ENCODE measurements around the gene PSMC5. TPM values are rescaled to one million over a fixed set of nuclear protein-coding genes. Genes with fewer than 3 reads are reported as not detected.

The PSMC5 gene
- total and polyA plus RNA-seq, 2 experiments from 2014 or later, result 93.1 to 199 TPM

GRCh38 chr17:63830278-63830677 is 3.0 kb downstream of the PSMC5 start:
- Histone ChIP-seq H3F3A (replicated peaks; ENCODE audit: low read depth) (peaks cover 13% of the 10 kb centered on the region; the same call in 1 of the 2 replicates), H3K36me3 (ENCODE audit: insufficient read depth) (peaks cover 50% of the 10 kb centered on the region), H2AFZ (no peak overlapping the region), H4K20me1 (replicated peaks; ENCODE audit: insufficient read depth) (peaks cover 26% of the 10 kb centered on the region), H3K79me2 (replicated peaks; ENCODE audit: insufficient read depth) (peaks cover 36% of the 10 kb centered on the region), H3K9me2 (ENCODE audit: insufficient read depth) (no peaks in the 10 kb centered on the region), H3K4me2 (no peak overlapping the region), H3K4me3 (no peak overlapping the region), H3K27me3 (ENCODE audit: insufficient read depth) (no peaks in the 10 kb centered on the region), H3K27ac (ENCODE audit: low read depth) (no peak overlapping the region), H3K4me1 (ENCODE audit: insufficient read depth) (peaks cover 6% of the 10 kb centered on the region; the same call in 1 of the 2 replicates)
- TF ChIP-seq JUNB (IDR thresholded peaks at IDR 0.05; ENCODE audit: unreplicated experiment) (no peak), ZNF462 (CRISPR knock-in tag; IDR thresholded peaks at IDR 0.05) (no peak), STAT1 (IDR thresholded peaks at IDR 0.05; ENCODE audit: unreplicated experiment) (no peak), ETS1 (IDR thresholded peaks at IDR 0.05) (no peak), REST (IDR thresholded peaks at IDR 0.05; ENCODE audit: unreplicated experiment) (no peak), CTCF (conservative IDR thresholded peaks at IDR 0.05; ENCODE audit: low read depth in 2 of 2) (no peak), POLR2AphosphoS5 (IDR thresholded peaks at IDR 0.05; ENCODE audit: low read depth) (no peak), ZNF331 (CRISPR knock-in tag; IDR thresholded peaks at IDR 0.05; ENCODE audit: low read depth) (no peak), EZH2phosphoT487 (IDR thresholded peaks at IDR 0.05; ENCODE audit: unreplicated experiment) (no peak), NANOG (IDR thresholded peaks at IDR 0.05; ENCODE audit: borderline replicate concordance) (no peak), EZH2 (IDR thresholded peaks at IDR 0.05; ENCODE audit: low read depth, unreplicated experiment) (no peak), ZNF114 (CRISPR knock-in tag; IDR thresholded peaks at IDR 0.05) (no peak), CREB1 (CRISPR knock-in tag; IDR thresholded peaks at IDR 0.05; ENCODE audit: low read depth) (no peak)
- no peak for ATAC-seq
- DNase-seq (ENCODE audit: low spot score), result no peak
- H3K4me1 Mint-ChIP-seq, result peaks cover 21% of the 10 kb centered on the region
- H3K4me3 Mint-ChIP-seq, result no peak overlapping the region
- no peak overlapping the region for H3K27ac Mint-ChIP-seq
- H3K36me3 Mint-ChIP-seq (ENCODE audit: low read depth), result peaks cover 98% of the 10 kb centered on the region
- H3K27me3 Mint-ChIP-seq (ENCODE audit: insufficient read depth, low read depth, poor library complexity), result peaks cover 28% of the 10 kb centered on the region
- no peaks in the 10 kb centered on the region for H3K9me3 Mint-ChIP-seq
